GM12891 (cell line): ENCODE measurements around the gene CTSW.

Source experiments
- POLR2A ChIP-seq: IDR thresholded peaks from 2 replicates; pipeline ENCODE4 v1.6.1; 2011; ENCODE audit warnings: low read depth, low read length, control low read depth
- POLR2AphosphoS5 ChIP-seq: IDR thresholded peaks from 2 replicates; pipeline ENCODE4 v1.6.1; 2011; ENCODE audit warnings: low read depth, low read length, control low read depth
- SPI1 ChIP-seq: IDR thresholded peaks from 2 replicates; pipeline ENCODE4 v1.6.1; 2011; ENCODE audit warnings: low read depth, low read length, control low read depth
- TAF1 ChIP-seq: IDR thresholded peaks from 2 replicates; pipeline ENCODE4 v1.6.1; 2011; ENCODE audit warnings: low read depth, low read length, control low read depth

DNA sequence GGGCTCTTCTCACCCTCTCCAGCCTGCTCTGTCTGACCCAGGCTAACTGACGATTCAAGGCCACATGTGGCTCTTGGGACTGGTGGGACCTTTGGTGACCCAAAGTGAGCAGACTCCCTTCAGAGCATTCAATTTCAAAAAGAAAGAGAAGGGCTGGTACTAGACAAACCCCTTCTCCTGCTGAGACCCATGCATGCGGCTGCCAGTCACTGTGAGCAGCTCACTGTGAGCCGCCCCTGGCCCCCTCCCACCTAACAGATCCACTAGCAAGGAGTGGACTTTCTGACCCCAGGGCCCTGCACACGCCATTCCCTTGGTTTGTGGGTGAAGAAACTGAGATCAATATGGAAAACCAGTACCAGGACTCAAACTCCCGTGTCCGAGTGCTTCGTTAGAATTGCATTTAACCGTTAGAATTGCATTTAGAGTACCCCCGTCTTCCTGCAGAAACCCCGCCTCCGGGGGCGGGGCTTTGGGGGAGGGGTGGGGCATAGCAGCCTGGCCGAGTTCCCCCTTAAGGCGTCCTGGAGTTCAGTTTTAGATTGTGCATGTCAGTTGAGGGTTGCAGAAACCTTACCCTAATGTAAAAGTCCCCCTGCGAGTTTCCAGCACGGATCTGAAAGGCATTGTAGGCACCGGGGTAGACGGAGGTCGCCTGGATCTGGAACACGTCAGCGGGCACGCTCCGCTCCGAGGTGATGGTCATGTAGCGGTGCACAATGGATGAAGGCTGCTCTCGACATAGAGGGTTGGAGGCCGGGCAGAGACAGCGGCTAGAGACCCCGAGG lies 12.2 kb upstream of the CTSW start:
- TF ChIP-seq POLR2A, result no peak
- TF ChIP-seq POLR2AphosphoS5, result no peak
- no peak for TF ChIP-seq SPI1
- no peak for TF ChIP-seq TAF1
